GM13977 (cell line): Measurements from ENCODE around the gene ZNF680.

Experiments used
- DNase-seq: peaks from one replicate; pipeline ENCODE4 v3.0.0; 2012; ENCODE audit warnings: low spot score
- CTCF ChIP-seq: IDR thresholded peaks from 2 replicates; pipeline ENCODE4 v1.5.1; 2012; ENCODE audit warnings: mild to moderate bottlenecking, control low read depth; ENCODE audit not compliant: insufficient read depth; ENCODE audit errors: extremely low read depth, missing control alignments
- in situ Hi-C: fragments of 300-500 bp; cut with MboI; formaldehyde crosslinking; loops from one replicate; pipeline ENCODE4 v1.12.0; 2022; ENCODE audit warnings: low sequenced_read_pairs, low pct_unique_long_range_greater_than_20kb, mixed read lengths, inconsistent platforms; ENCODE audit not compliant: unreplicated experiment

The ZNF680 gene

GRCh38 chr7:64528770-64529169 lies 34.1 kb downstream of the ZNF680 start:
- in situ Hi-C loops: no loop called here
- DNase-seq: no peak
- no peak for TF ChIP-seq CTCF

- in situ Hi-C loops: no loop called here
- no peak for DNase-seq
- TF ChIP-seq CTCF: no peak
Measured at GRCh38 chr7:64521409-64521984, 41.4 kb downstream of the ZNF680 start.

- DNase-seq: no peak
- TF ChIP-seq CTCF: no peak
- in situ Hi-C loops: no loop called here
Measured at GRCh38 chr7:64516451-64516850, 46.4 kb downstream of the ZNF680 start.

- no peak for TF ChIP-seq CTCF
- in situ Hi-C loops: no loop called here
- DNase-seq: no peak
Measured at GRCh38 chr7:64515781-64516180, 47.1 kb downstream of the ZNF680 start.

GRCh38 chr7:64515330-64515729 lies 47.5 kb downstream of the ZNF680 start:
- no peak for TF ChIP-seq CTCF
- in situ Hi-C loops: no loop called here
- DNase-seq: no peak

GRCh38 chr7:64509583-64509982 lies 53.3 kb downstream of the ZNF680 start:
- in situ Hi-C loops: no loop called here
- DNase-seq: no peak
- TF ChIP-seq CTCF: no peak

- in situ Hi-C loops: no loop called here
- DNase-seq: no peak
- TF ChIP-seq CTCF: no peak
Measured at GRCh38 chr7:64504581-64505120, 58.2 kb downstream of the ZNF680 start.
